Measurements from ENCODE around the gene CTPS2.
"Not testable (repeated sequence)": the region's sequence is repeated elsewhere in the genome, so short reads cannot be mapped to it uniquely, and the experiment has no call there.

Gene CTPS2

GRCh38 chrX:16712548-16713155, at the start of gene CTPS2:
CTPS2 (minus strand) TSS chrX:16712669; CDS start chrX:16702902, 9,767 bp downstream.
- DNase-seq (ENCODE audit: low read depth in 1 of 2, low spot score in 1 of 2) = no peak

- DNase-seq (ENCODE audit: low read depth in 1 of 2, low spot score in 1 of 2) = not testable (repeated sequence)
These were observed 49.0 kb upstream of the CTPS2 start for GRCh38 chrX:16761500-16761899.

- no peak for DNase-seq (ENCODE audit: low read depth in 1 of 2, low spot score in 1 of 2)
These were observed 44.3 kb upstream of the CTPS2 start for GRCh38 chrX:16756724-16757123.

- DNase-seq (ENCODE audit: low read depth in 1 of 2, low spot score in 1 of 2) = no peak
These were observed 41.5 kb upstream of the CTPS2 start for GRCh38 chrX:16754019-16754418.

GRCh38 chrX:16750136-16750535, 37.7 kb upstream of the CTPS2 start:
- no peak for DNase-seq (ENCODE audit: low read depth in 1 of 2, low spot score in 1 of 2)

- no peak for DNase-seq (ENCODE audit: low read depth in 1 of 2, low spot score in 1 of 2)
These were observed 36.0 kb upstream of the CTPS2 start for GRCh38 chrX:16748425-16748824.

- DNase-seq (ENCODE audit: low read depth in 1 of 2, low spot score in 1 of 2) = no peak
These were observed 33.2 kb upstream of the CTPS2 start for GRCh38 chrX:16745659-16746058.

- no peak for DNase-seq (ENCODE audit: low read depth in 1 of 2, low spot score in 1 of 2)
These were observed 32.6 kb upstream of the CTPS2 start for GRCh38 chrX:16745102-16745501.

GRCh38 chrX:16743604-16744325, 31.3 kb upstream of the CTPS2 start:
- DNase-seq (ENCODE audit: low read depth in 1 of 2, low spot score in 1 of 2) = no peak

- DNase-seq (ENCODE audit: low read depth in 1 of 2, low spot score in 1 of 2) = no peak
These were observed 27.1 kb upstream of the CTPS2 start for GRCh38 chrX:16739574-16739973.

GRCh38 chrX:16737024-16737423, 24.6 kb upstream of the CTPS2 start:
- DNase-seq (ENCODE audit: low read depth in 1 of 2, low spot score in 1 of 2) = no peak

- DNase-seq (ENCODE audit: low read depth in 1 of 2, low spot score in 1 of 2) = no peak
These were observed 20.5 kb upstream of the CTPS2 start for GRCh38 chrX:16733013-16733412.

GRCh38 chrX:16730450-16730849, 18.0 kb upstream of the CTPS2 start:
- no peak for DNase-seq (ENCODE audit: low read depth in 1 of 2, low spot score in 1 of 2)

- DNase-seq (ENCODE audit: low read depth in 1 of 2, low spot score in 1 of 2) = no peak
These were observed 15.2 kb upstream of the CTPS2 start for GRCh38 chrX:16727637-16728036.

- DNase-seq (ENCODE audit: low read depth in 1 of 2, low spot score in 1 of 2) = not testable (repeated sequence)
These were observed 14.0 kb upstream of the CTPS2 start for GRCh38 chrX:16726347-16726988.

GRCh38 chrX:16725072-16725471, 12.6 kb upstream of the CTPS2 start:
- DNase-seq (ENCODE audit: low read depth in 1 of 2, low spot score in 1 of 2) = no peak

- DNase-seq (ENCODE audit: low read depth in 1 of 2, low spot score in 1 of 2) = no peak
These were observed 10.0 kb upstream of the CTPS2 start for GRCh38 chrX:16722481-16722880.

GRCh38 chrX:16719334-16720084, 7.0 kb upstream of the CTPS2 start, which contains the start of gene SYAP1:
SYAP1 (plus strand) TSS chrX:16719612; CDS start chrX:16719725, 113 bp downstream.
- peak; percentile 72 to 83 for DNase-seq (ENCODE audit: low read depth in 1 of 2, low spot score in 1 of 2)

- DNase-seq (ENCODE audit: low read depth in 1 of 2, low spot score in 1 of 2) = no peak
These were observed 6.4 kb upstream of the CTPS2 start for GRCh38 chrX:16718824-16719333.

GRCh38 chrX:16716451-16716850, 4.0 kb upstream of the CTPS2 start:
- not testable (repeated sequence) for DNase-seq (ENCODE audit: low read depth in 1 of 2, low spot score in 1 of 2)

- not testable (repeated sequence) for DNase-seq (ENCODE audit: low read depth in 1 of 2, low spot score in 1 of 2)
These were observed 3.2 kb upstream of the CTPS2 start for GRCh38 chrX:16715638-16716037.

Measured in stimulated activated CD4-positive, alpha-beta T cell treated with anti-CD3 and anti-CD28 coated beads, Interleukin-15, amount 100 ng/mL, for 1 hour (primary cell).